Measurements from ENCODE around the gene TRMT10A. TPM values are rescaled to one million over a fixed set of nuclear protein-coding genes. Genes with fewer than 3 reads are reported as not detected.

Gene TRMT10A, protein sequence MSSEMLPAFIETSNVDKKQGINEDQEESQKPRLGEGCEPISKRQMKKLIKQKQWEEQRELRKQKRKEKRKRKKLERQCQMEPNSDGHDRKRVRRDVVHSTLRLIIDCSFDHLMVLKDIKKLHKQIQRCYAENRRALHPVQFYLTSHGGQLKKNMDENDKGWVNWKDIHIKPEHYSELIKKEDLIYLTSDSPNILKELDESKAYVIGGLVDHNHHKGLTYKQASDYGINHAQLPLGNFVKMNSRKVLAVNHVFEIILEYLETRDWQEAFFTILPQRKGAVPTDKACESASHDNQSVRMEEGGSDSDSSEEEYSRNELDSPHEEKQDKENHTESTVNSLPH
- total RNA-seq (2021; ENCODE audit: unreplicated experiment) (7.4 TPM), Bru-seq, nascent RNA (percentile 59 among the genes with signal in this experiment), BruChase-seq, experiment 1, labeled RNA remaining after a 6-hour chase (percentile 80 among the genes with signal in this experiment), BruChase-seq, experiment 2, labeled RNA remaining after a 2-hour chase (percentile 67 among the genes with signal in this experiment)
- 3.8 and 4.8 TPM in 2 replicates for polyA plus RNA-seq (2012)
- long read RNA-seq, transcript TRMT10A-202 (8 exons, 1,638 nt), result major isoform, 17 of 38 reads
- long read RNA-seq, transcript TRMT10A-203 (8 exons, 3,516 nt), result minor isoform, 5 of 38 reads
- long read RNA-seq, partial matches to known transcripts, result 5 of 38 reads
- long read RNA-seq, other reads (novel, unspliced or antisense), result 10 of 38 reads

DNA sequence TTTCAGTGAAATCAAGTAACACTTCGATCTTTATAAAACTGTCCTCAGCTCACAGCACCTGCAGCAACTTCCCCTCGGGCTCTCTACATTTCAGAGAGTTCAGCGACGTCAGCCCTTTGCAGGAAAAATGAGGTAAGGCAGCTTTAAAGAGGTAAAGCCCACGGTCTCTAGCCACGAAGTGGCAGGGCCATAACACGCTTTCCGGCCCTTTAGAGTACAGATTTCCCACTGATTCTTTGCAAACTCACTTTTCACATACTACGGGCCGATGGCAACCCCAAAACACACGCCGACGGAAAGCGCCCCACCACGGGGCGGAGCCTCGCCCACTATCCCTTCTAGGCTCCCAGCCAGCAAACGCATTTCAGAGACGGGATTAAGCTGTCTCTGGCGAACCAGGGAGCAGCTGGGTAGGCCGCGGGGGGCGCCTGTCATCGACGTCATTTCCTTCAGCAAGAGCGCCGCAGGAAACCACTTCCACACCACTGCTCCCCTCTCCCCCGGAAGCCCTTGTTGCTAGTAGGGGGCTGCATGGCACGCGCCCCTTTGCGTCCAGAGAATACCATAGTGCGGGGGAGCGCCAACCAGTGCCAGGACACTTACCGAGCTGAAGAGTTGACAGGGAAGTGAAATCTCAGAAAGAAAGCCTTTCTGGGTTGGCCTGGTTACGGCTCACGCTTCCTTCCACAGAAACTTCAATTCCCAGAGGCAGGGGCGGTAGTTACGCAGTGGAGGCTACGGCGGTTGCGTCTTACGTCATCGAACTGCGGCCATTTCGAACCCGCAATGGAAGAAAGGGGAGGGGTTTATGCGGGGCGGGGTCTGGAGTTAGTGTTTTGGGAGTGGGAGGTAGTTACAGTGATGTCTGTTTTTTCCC, at the start of gene TRMT10A:
Gene TRMT10A (minus strand): TSS at position 730 of the 877 bp plus-strand sequence. CDS start 4,701 bp downstream, outside the sequence.
- Histone ChIP-seq H2AFZ (ENCODE audit: low read depth, low read length, poor library complexity, severe bottlenecking) (peak within 1 kb of the TSS; percentile 58), H3K27ac (ENCODE audit: low read depth, low read length) (peak within 1 kb of the TSS; percentile 75), H3K79me2 (ENCODE audit: insufficient read depth, low read length) (no peaks in the 10 kb centered on the region), H3K4me3 (replicated peaks in 1 of 2; ENCODE audit: low read depth in 1 of 2, low read length in 2 of 2) (peak within 1 kb of the TSS; percentile 61 to 86), H4K20me1 (ENCODE audit: insufficient read depth) (no peaks in the 10 kb centered on the region), H3K9ac (ENCODE audit: low read length) (peak within 1 kb of the TSS; percentile 75), H3K4me2 (ENCODE audit: low read length) (peak within 1 kb of the TSS; percentile 86), H3K4me1 (ENCODE audit: control insufficient read depth in 1 of 2, insufficient read depth in 2 of 2, low read length in 2 of 2) (peaks cover 0 to 18% of the 10 kb centered on the region in 2 experiments; a peak in 3 of 4 replicates), H3K27me3 (ENCODE audit: insufficient read depth, low read length) (no peaks in the 10 kb centered on the region), H3K36me3 (ENCODE audit: control insufficient read depth in 1 of 2, insufficient read depth in 2 of 2, low read length in 2 of 2) (no peaks in the 10 kb centered on the region), H3K9me2 (ENCODE audit: insufficient read depth) (no peaks in the 10 kb centered on the region), H3K9me3 (ENCODE audit: control insufficient read depth in 1 of 2, insufficient read depth in 1 of 2, low read depth in 1 of 2, low read length in 2 of 2) (no peaks in the 10 kb centered on the region)
- BruUV-seq (replicated peaks), result no TSS peak
- ChIA-PET RAD21 (ENCODE audit: low non-redundant PET in 1 of 2, low total read pairs in 2 of 2, uncharacterized antibody in 2 of 2, unreplicated experiment in 2 of 2) (interaction anchor here (1.0 to 1.3 kb wide), 2 partner anchors 244 to 245 kb away, joined by 6 read pairs; no protein-coding TSS in a partner anchor), POLR2A (interaction anchor here (0.6 to 1.2 kb wide), 4 partner anchors 10 to 568 kb away, joined by 3 to 5 read pairs (median 3); partner anchors contain the start of gene METAP1), CTCF (interaction anchor here (0.9 to 2.9 kb wide), 4 partner anchors 239 to 331 kb away, joined by 3 to 14 read pairs (median 6); partner anchors contain the start of gene LAMTOR3)
- TF ChIP-seq ELF1 (IDR thresholded peaks at IDR 0.05; ENCODE audit: borderline replicate concordance, low read depth) (peak; percentile 69), RAD21 (IDR thresholded peaks at IDR 0.05; ENCODE audit: low read depth) (no peak), EZH2phosphoT487 (IDR thresholded peaks at IDR 0.05; ENCODE audit: borderline replicate concordance) (no peak), ZNF274 (IDR thresholded peaks at IDR 0.05; ENCODE audit: low read depth, low read length) (no peak), ZFX (IDR thresholded peaks at IDR 0.05) (peak; percentile 57), YY1 (IDR thresholded peaks at IDR 0.05; ENCODE audit: extremely low read depth, insufficient replicate concordance, low read depth, low read length) (peak; percentile 79), SP1 (IDR thresholded peaks at IDR 0.05; ENCODE audit: low read depth) (peak; percentile 72), POLR2AphosphoS5 (IDR thresholded peaks at IDR 0.05; ENCODE audit: low read depth, low read length) (peak; percentile 89), EGR1 (IDR thresholded peaks at IDR 0.05; ENCODE audit: low read depth) (peak; percentile 55), SRF (IDR thresholded peaks at IDR 0.05; ENCODE audit: low read depth) (peak; percentile 94), TCF7L2 (IDR thresholded peaks at IDR 0.05; ENCODE audit: borderline replicate concordance, extremely low read depth, insufficient read depth, insufficient read length) (peak; percentile 23), SIN3A (IDR thresholded peaks at IDR 0.05; ENCODE audit: low read depth) (0 out of 2 replicates have a peak, but pooled peaks have one; percentile 38)
- TF ChIP-seq, protein P1, sequence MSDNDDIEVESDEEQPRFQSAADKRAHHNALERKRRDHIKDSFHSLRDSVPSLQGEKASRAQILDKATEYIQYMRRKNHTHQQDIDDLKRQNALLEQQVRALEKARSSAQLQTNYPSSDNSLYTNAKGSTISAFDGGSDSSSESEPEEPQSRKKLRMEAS (IDR thresholded peaks at IDR 0.05), result peak; percentile 61
- intact Hi-C loops (cut with micrococcal nuclease), result loop anchor here (2.0 kb wide), 1 partner anchor 387 kb away; the partner anchor contains the start of gene H2AZ1
- ATAC-seq (peak; percentile 92), DNase-seq (ENCODE audit: low read depth, low spot score) (peak; percentile 96)

Measured in HCT116 (cell line).